Measurements from ENCODE around the gene PDCD6IP. TPM values are rescaled to one million over a fixed set of nuclear protein-coding genes. Genes with fewer than 3 reads are reported as not detected.
"Not testable (repeated sequence)": the region's sequence is repeated elsewhere in the genome, so short reads cannot be mapped to it uniquely, and the experiment has no call there.

PDCD6IP gene, protein sequence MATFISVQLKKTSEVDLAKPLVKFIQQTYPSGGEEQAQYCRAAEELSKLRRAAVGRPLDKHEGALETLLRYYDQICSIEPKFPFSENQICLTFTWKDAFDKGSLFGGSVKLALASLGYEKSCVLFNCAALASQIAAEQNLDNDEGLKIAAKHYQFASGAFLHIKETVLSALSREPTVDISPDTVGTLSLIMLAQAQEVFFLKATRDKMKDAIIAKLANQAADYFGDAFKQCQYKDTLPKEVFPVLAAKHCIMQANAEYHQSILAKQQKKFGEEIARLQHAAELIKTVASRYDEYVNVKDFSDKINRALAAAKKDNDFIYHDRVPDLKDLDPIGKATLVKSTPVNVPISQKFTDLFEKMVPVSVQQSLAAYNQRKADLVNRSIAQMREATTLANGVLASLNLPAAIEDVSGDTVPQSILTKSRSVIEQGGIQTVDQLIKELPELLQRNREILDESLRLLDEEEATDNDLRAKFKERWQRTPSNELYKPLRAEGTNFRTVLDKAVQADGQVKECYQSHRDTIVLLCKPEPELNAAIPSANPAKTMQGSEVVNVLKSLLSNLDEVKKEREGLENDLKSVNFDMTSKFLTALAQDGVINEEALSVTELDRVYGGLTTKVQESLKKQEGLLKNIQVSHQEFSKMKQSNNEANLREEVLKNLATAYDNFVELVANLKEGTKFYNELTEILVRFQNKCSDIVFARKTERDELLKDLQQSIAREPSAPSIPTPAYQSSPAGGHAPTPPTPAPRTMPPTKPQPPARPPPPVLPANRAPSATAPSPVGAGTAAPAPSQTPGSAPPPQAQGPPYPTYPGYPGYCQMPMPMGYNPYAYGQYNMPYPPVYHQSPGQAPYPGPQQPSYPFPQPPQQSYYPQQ
- 134 to 142 TPM (median 135 TPM) in 3 replicates for total RNA-seq

DNA sequence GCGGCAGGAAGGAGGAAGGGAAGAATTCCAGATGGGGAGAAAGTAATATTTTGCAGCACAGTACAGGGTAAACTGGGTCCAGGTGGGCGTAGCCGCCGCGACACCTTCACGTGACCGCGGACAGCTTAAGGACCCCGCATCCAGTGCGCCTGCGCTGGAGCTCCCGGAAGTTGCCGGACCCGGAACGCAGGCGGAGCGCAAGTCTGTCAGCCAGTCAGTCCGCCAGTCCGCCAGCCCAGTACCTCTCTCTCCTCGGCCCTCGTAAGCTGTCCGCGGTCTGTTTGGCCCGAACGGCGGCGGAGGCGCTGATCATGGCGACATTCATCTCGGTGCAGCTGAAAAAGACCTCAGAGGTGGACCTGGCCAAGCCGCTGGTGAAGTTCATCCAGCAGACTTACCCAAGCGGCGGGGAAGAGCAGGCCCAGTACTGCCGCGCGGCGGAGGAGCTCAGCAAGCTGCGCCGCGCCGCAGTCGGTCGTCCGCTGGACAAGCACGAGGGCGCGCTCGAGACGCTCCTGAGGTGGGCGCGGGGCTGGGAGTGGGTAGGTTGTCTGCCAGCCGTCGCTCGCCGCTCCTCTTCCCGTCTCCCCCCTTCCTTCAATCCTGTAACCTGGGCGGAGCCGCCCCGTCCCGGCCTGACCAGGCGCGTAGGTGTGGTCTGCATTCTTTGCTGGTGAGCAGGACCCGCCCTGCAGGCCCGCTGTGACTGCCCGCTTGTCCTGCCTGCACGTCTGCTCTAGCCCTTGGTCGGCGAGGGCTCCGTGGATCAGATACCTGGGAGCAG, at the start of gene PDCD6IP:
Gene PDCD6IP (plus strand): TSS at position 213 of the 784 bp plus-strand sequence. CDS start 99 bp downstream, at position 312.
- TF ChIP-seq, protein P1, sequence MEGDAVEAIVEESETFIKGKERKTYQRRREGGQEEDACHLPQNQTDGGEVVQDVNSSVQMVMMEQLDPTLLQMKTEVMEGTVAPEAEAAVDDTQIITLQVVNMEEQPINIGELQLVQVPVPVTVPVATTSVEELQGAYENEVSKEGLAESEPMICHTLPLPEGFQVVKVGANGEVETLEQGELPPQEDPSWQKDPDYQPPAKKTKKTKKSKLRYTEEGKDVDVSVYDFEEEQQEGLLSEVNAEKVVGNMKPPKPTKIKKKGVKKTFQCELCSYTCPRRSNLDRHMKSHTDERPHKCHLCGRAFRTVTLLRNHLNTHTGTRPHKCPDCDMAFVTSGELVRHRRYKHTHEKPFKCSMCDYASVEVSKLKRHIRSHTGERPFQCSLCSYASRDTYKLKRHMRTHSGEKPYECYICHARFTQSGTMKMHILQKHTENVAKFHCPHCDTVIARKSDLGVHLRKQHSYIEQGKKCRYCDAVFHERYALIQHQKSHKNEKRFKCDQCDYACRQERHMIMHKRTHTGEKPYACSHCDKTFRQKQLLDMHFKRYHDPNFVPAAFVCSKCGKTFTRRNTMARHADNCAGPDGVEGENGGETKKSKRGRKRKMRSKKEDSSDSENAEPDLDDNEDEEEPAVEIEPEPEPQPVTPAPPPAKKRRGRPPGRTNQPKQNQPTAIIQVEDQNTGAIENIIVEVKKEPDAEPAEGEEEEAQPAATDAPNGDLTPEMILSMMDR (IDR thresholded peaks at IDR 0.05; ENCODE audit: unreplicated experiment): no peak
- H3K27me3 Mint-ChIP-seq (ENCODE audit: low read depth): no peaks in the 10 kb centered on the region

DNA sequence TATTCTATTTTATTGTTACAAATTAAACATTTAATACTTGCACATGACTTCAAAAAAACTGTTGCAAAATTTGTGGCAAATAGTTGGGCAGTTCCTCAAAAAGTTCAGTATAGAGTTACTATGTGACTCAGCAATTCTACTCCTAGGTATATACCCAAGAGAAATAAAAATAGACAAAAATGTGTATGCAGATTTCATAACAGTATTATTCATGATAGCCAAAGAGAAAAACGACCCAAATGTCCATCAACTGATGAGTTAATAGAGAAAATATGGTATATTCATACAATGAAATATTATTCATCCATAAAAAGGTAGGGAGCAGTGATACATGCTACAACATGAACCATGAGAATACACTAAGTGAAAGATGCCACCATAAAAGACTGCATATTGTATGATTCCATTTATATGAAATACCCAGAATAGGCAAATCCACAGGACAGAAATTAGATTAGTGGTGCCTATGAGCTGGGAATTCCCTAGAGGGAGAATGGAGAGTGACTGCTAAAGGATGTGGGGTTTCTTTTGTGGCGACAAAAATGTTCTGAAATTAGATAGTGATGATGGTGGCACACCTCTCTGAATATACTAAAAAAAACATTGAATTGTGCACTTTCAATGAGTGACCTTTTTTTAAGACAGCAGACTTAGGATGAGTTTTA, 48.8 kb upstream of the PDCD6IP start:
- no peak for DNase-seq (ENCODE audit: low spot score in 2 of 2, unreplicated experiment in 2 of 2)
- H3K9me3 Mint-ChIP-seq: peaks cover 6% of the 10 kb centered on the region
- H3K4me1 Mint-ChIP-seq: no peaks in the 10 kb centered on the region
- TF ChIP-seq, protein P1 (IDR thresholded peaks at IDR 0.05; ENCODE audit: unreplicated experiment): no peak
- no peak overlapping the region for H3K4me3 Mint-ChIP-seq
- no peaks in the 10 kb centered on the region for H3K36me3 Mint-ChIP-seq
- H3K27me3 Mint-ChIP-seq (ENCODE audit: low read depth): no peaks in the 10 kb centered on the region
- H3K27ac Mint-ChIP-seq: no peak overlapping the region

More for the DNA sequence above, at the start of gene PDCD6IP:
- DNase-seq (ENCODE audit: low spot score in 2 of 2, unreplicated experiment in 2 of 2): peak; percentile 77 to 90
- Mint-ChIP-seq H3K36me3 (peaks cover 15% of the 10 kb centered on the region), H3K4me3 (peak within 1 kb of the TSS; percentile 99), H3K27ac (peak within 1 kb of the TSS; percentile 98), H3K9me3 (peaks cover 9% of the 10 kb centered on the region), H3K4me1 (peaks cover 28% of the 10 kb centered on the region)

DNA sequence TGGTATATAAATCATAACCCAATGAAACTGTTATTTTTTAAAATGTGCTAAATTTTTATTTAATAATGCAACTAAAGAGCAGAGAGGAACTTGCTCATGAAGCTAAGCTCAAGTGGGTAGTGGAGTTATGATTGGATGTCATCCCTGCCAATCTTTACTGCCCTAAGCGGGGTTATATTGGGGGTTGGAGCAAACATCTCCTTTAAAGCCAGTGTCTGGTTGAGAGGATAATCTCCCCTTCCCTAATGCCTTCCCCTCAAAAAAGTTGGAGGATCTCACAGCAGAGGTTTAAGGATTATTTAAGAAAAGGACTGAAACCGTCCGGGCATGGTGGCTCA, 48.2 kb upstream of the PDCD6IP start:
- no peaks in the 10 kb centered on the region for H3K4me1 Mint-ChIP-seq
- H3K9me3 Mint-ChIP-seq: peaks cover 11% of the 10 kb centered on the region
- no peak overlapping the region for H3K4me3 Mint-ChIP-seq
- DNase-seq (ENCODE audit: low spot score in 2 of 2, unreplicated experiment in 2 of 2): no peak
- H3K27me3 Mint-ChIP-seq (ENCODE audit: low read depth): no peaks in the 10 kb centered on the region
- no peak overlapping the region for H3K27ac Mint-ChIP-seq
- TF ChIP-seq, protein P1 (IDR thresholded peaks at IDR 0.05; ENCODE audit: unreplicated experiment): no peak
- no peaks in the 10 kb centered on the region for H3K36me3 Mint-ChIP-seq

DNA sequence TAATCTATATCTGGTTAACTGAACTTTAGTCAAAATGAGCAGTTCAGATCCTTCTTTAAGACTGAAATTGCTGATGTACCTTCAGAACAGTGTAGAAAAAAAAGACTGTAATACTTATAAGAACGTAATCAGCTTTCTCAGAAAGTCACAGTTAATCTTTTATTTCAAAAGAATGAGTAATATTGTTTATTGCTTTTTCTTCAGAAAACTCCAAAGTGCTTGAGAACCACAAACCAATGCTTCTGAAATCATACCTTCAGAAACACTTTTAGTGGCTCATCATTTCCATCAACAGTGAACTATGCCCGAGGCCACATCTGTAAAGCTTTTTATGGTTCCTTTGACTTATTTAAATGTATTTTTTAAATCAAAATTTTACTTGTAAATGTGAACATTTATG, 47.1 kb upstream of the PDCD6IP start:
- H3K4me3 Mint-ChIP-seq: no peak overlapping the region

DNA sequence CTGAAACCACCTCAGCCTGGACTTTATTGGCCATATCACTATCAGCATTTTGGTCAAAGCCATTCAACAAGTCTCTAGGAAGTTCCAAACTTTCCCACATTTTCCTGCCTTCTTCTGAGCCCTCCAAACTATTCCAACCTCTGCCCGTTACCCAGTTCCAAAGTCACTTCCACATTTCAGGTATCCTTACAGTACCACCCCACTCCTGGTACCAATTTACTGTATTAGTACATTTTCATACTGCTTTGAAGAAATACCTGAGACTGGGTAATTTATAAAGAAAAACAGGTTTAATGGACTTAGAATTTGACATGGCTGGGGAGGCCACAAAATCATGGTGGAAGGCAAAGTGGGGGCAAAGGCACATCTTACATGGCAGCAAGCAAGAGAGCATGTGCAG, 44.0 kb upstream of the PDCD6IP start:
- not testable (repeated sequence) for DNase-seq (ENCODE audit: low spot score in 2 of 2, unreplicated experiment in 2 of 2); H3K27me3 Mint-ChIP-seq (ENCODE audit: low read depth); H3K27ac Mint-ChIP-seq; H3K4me1 Mint-ChIP-seq; H3K36me3 Mint-ChIP-seq; H3K4me3 Mint-ChIP-seq
- peaks cover 24% of the 10 kb centered on the region for H3K9me3 Mint-ChIP-seq

More for the DNA sequence above, 47.1 kb upstream of the PDCD6IP start:
- DNase-seq (ENCODE audit: low spot score in 2 of 2, unreplicated experiment in 2 of 2): no peak
- H3K9me3 Mint-ChIP-seq: peaks cover 14% of the 10 kb centered on the region
- H3K27me3 Mint-ChIP-seq (ENCODE audit: low read depth): no peaks in the 10 kb centered on the region
- H3K4me1 Mint-ChIP-seq: no peaks in the 10 kb centered on the region
- no peak overlapping the region for H3K27ac Mint-ChIP-seq
- no peaks in the 10 kb centered on the region for H3K36me3 Mint-ChIP-seq
- TF ChIP-seq, protein P1 (IDR thresholded peaks at IDR 0.05; ENCODE audit: unreplicated experiment): no peak
